ENCODE data around the gene CDH26.

DNA sequence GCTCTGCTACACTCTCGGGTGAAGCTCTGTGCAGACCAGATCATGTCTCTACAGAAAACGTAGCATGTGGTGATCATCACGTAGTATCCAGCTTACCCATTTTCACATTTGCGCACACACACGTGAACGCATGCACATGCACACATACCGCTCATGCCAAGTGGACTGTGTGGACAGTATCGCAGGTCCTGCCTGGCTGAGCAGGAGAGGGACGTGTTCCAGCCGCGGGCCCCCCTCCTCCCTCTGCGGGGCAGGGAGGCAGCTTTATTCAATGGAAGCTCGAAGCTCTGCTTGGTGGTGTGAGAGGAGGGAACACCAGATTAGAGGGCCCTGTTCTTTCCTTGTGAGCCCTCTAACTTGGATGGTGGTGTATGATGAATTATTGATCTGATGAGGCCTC, 51.1 kb downstream of the CDH26 start:
- TF ChIP-seq CTCF (conservative IDR thresholded peaks at IDR 0.05) (no peak), ZFX (IDR thresholded peaks at IDR 0.05) (no peak)

Data from C4-2B (cell line).